Mucosa of gallbladder (tissue), 1 donor: Measurements from ENCODE around the gene TMPRSS12. TPM values are rescaled to one million over a fixed set of nuclear protein-coding genes. Genes with fewer than 3 reads are reported as not detected.
"Not testable (repeated sequence)": the region's sequence is repeated elsewhere in the genome, so short reads cannot be mapped to it uniquely, and the experiment has no call there.

Experiments
- DNase-seq: peaks from one replicate; pipeline ENCODE4 v3.0.0-alpha.2; 2020; ENCODE audit warnings: low spot score
- total RNA-seq: library from RNA; stranded (reverse); gene quantifications from one replicate; pipeline ENCODE4 v1.2.1, GENCODE V29; 2021
- donor health status: DM: no; HTN: no; CAD: no.

The TMPRSS12 gene
- not detected for total RNA-seq

GRCh38 chr12:50842637-50843493, at the start of gene TMPRSS12:
TMPRSS12 (plus strand) TSS chr12:50842926; CDS start chr12:50842965, 39 bp downstream.
- peak; percentile 30 for DNase-seq

- no peak for DNase-seq
These were observed 42.8 kb upstream of the TMPRSS12 start for GRCh38 chr12:50799908-50800307.

- DNase-seq: no peak
These were observed 39.4 kb upstream of the TMPRSS12 start for GRCh38 chr12:50803230-50803875.

GRCh38 chr12:50806176-50806575, 36.5 kb upstream of the TMPRSS12 start:
- no peak for DNase-seq

- DNase-seq: not testable (repeated sequence)
These were observed 33.6 kb upstream of the TMPRSS12 start for GRCh38 chr12:50809131-50809530.

- not testable (repeated sequence) for DNase-seq
These were observed 27.8 kb upstream of the TMPRSS12 start for GRCh38 chr12:50814921-50815320.

GRCh38 chr12:50820177-50820576, 22.5 kb upstream of the TMPRSS12 start:
- DNase-seq: no peak

- DNase-seq: no peak
These were observed 20.6 kb upstream of the TMPRSS12 start for GRCh38 chr12:50822082-50822481.

GRCh38 chr12:50823724-50824123, 19.0 kb upstream of the TMPRSS12 start:
- DNase-seq: not testable (repeated sequence)

GRCh38 chr12:50824914-50825313, 17.8 kb upstream of the TMPRSS12 start:
- no peak for DNase-seq

GRCh38 chr12:50825372-50825838, 17.3 kb upstream of the TMPRSS12 start:
- DNase-seq: no peak

- DNase-seq: no peak
These were observed 14.6 kb upstream of the TMPRSS12 start for GRCh38 chr12:50828121-50828520.

GRCh38 chr12:50828886-50829285, 13.8 kb upstream of the TMPRSS12 start:
- no peak for DNase-seq

GRCh38 chr12:50833801-50834200, 8.9 kb upstream of the TMPRSS12 start:
- DNase-seq: not testable (repeated sequence)

- no peak for DNase-seq
These were observed 3.7 kb upstream of the TMPRSS12 start for GRCh38 chr12:50839042-50839441.

GRCh38 chr12:50840809-50841487, 1.8 kb upstream of the TMPRSS12 start:
- no peak for DNase-seq

- DNase-seq: no peak
These were observed 802 bp upstream of the TMPRSS12 start for GRCh38 chr12:50841716-50842531.

GRCh38 chr12:50845021-50845647, 2.4 kb downstream of the TMPRSS12 start:
- no peak for DNase-seq

- no peak for DNase-seq
These were observed 6.2 kb downstream of the TMPRSS12 start for GRCh38 chr12:50848963-50849362.

GRCh38 chr12:50855218-50855617, 12.5 kb downstream of the TMPRSS12 start:
- DNase-seq: not testable (repeated sequence)

GRCh38 chr12:50855679-50856078, 13.0 kb downstream of the TMPRSS12 start:
- DNase-seq: not testable (repeated sequence)
